HT-29 (cell line): Measurements from ENCODE around the gene BTBD7. TPM values are rescaled to one million over a fixed set of nuclear protein-coding genes. Genes with fewer than 3 reads are reported as not detected.

Experiments
- DNase-seq: peaks from one replicate; pipeline ENCODE4 v3.0.0-alpha.2; 2015; ENCODE audit warnings: low spot score
- total RNA-seq: library from RNA; depleted of rRNA; stranded (reverse); fragments of >200 nt; shearing (Covaris generic); gene quantifications from 2 replicates; pipeline ENCODE4 v1.2.3, GENCODE V29; 2014; rRNA removed

BTBD7 gene
- total RNA-seq, 1 experiment from 2014 or later = 9.4 TPM

DNA sequence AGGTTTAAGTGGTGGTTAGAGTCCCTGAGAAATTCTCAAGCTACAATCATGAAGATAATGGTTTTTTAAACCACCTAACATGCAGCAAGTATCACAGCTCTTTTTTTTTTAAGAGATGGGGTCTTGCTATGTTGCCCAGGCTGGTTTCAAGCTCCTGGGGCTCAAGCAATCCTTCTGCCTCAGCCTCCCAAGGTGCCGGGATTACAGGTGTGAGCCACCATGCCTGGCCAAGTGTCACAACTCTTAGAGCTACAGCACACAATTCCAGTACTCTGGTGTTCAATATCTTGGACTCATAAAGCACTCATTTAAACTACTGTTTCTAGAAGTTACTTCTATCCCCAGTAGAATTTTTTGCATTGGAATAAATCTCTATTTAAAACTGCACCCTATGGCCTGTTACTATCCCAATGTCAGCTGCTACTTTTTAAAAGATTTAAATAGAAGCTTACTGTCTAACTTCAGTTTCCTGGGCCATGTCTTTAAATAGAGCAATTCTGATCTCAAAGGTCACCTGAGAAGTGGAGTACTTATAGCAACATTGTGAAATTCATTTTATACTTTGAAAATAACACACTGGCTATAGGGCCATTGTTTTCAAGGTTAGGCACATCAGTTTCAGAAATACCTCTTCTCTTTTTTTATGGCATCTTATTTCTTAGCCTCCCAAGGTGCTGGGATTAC is 137.4 kb downstream of the BTBD7 start:
- no peak for DNase-seq

Other genes starting within 250 kb of the BTBD7 start
- gene ITPK1, start 217.1 kb downstream of the BTBD7 start, total RNA-seq = 80.3 and 92.0 TPM in 2 replicates
- gene MOAP1, start 148.1 kb downstream of the BTBD7 start, total RNA-seq = 14.8 and 18.2 TPM in 2 replicates
- 5.7 and 6.0 TPM in 2 replicates for gene LYSET, start 147.7 kb downstream of the BTBD7 start, total RNA-seq
- gene GON7, start 126.0 kb downstream of the BTBD7 start, total RNA-seq = 15.5 and 20.0 TPM in 2 replicates
- 36.7 and 55.8 TPM in 2 replicates for gene UBR7, start 125.8 kb downstream of the BTBD7 start, total RNA-seq
- not detected in 2 replicates for gene COX8C, start 14.1 kb upstream of the BTBD7 start, total RNA-seq
- not detected in 2 replicates for gene UNC79, start 97.9 kb upstream of the BTBD7 start, total RNA-seq